T-helper 9 cell (primary cell): ENCODE measurements around the gene SIX5.

Experiments used
- DNase-seq: peaks from one replicate; pipeline ENCODE4 v3.0.0-alpha.2; 2020

The SIX5 gene

GRCh38 chr19:45772912-45773311, 3.9 kb upstream of the SIX5 start:
- no peak for DNase-seq

- DNase-seq, result no peak
Observed at GRCh38 chr19:45772130-45772840, 3.2 kb upstream of the SIX5 start.

GRCh38 chr19:45771311-45771933, 2.4 kb upstream of the SIX5 start:
- DNase-seq, result no peak

- peak; percentile 87 for DNase-seq
Observed at GRCh38 chr19:45770192-45771101, 1.4 kb upstream of the SIX5 start.

GRCh38 chr19:45769821-45770191, 754 bp upstream of the SIX5 start:
- peak; percentile 47 for DNase-seq

- DNase-seq, result peak; percentile 25
Observed at GRCh38 chr19:45768655-45768983, 433 bp downstream of the SIX5 start.

- DNase-seq, result no peak
Observed at GRCh38 chr19:45767881-45768654, 984 bp downstream of the SIX5 start.

- no peak for DNase-seq
Observed at GRCh38 chr19:45767410-45767880, 1.6 kb downstream of the SIX5 start.

- DNase-seq, result no peak
Observed at GRCh38 chr19:45766869-45767346, 2.1 kb downstream of the SIX5 start.

GRCh38 chr19:45766296-45766868, 2.7 kb downstream of the SIX5 start:
- no peak for DNase-seq

GRCh38 chr19:45765702-45766295, 3.3 kb downstream of the SIX5 start:
- DNase-seq, result no peak

GRCh38 chr19:45764945-45765701, 3.9 kb downstream of the SIX5 start:
- no peak for DNase-seq

- no peak for DNase-seq
Observed at GRCh38 chr19:45764475-45764874, 4.6 kb downstream of the SIX5 start.

GRCh38 chr19:45763691-45764294, 5.3 kb downstream of the SIX5 start:
- no peak for DNase-seq

GRCh38 chr19:45762870-45763631, 6.0 kb downstream of the SIX5 start:
- no peak for DNase-seq

GRCh38 chr19:45761714-45762113, 7.3 kb downstream of the SIX5 start:
- DNase-seq, result no peak

- DNase-seq, result no peak
Observed at GRCh38 chr19:45758921-45759320, 10.1 kb downstream of the SIX5 start.

GRCh38 chr19:45757695-45758094, 11.4 kb downstream of the SIX5 start:
- DNase-seq, result no peak

GRCh38 chr19:45754323-45754722, 14.7 kb downstream of the SIX5 start:
- no peak for DNase-seq

- DNase-seq, result no peak
Observed at GRCh38 chr19:45753548-45753947, 15.5 kb downstream of the SIX5 start.
